Esophagus squamous epithelium (tissue), 4 donors: Measurements from ENCODE around the gene C4A.
"Not testable (repeated sequence)": the region's sequence is repeated elsewhere in the genome, so short reads cannot be mapped to it uniquely, and the experiment has no call there.

Experiments used
- CTCF ChIP-seq, 6 experiments: fragments of 450-650 bp in 4 of 6; fragments of 200-600 bp in 2 of 6; sonication (generic) in 2 of 6; IDR thresholded peaks; one replicate each; pipeline ENCODE4 v1.5.1; 2016 to 2019; ENCODE audit warnings: antibody characterized with exemption in 6 of 6, mild to moderate bottlenecking in 4 of 6, moderate library complexity in 4 of 6
- POLR2A ChIP-seq, 4 donors: fragments of 450-650 bp; IDR thresholded peaks; one replicate each; pipeline ENCODE4 v1.6.1; 2017; ENCODE audit warnings: antibody characterized with exemption in 4 of 4, mild to moderate bottlenecking in 4 of 4, moderate library complexity in 3 of 4

GRCh38 chr6:32049736-32050135 is 67.9 kb downstream of the C4A start:
- TF ChIP-seq CTCF, POLR2A (IDR thresholded peaks at IDR 0.05): not testable (repeated sequence)
